WTC11 (cell line): Measurements from ENCODE around the gene OCA2. TPM values are rescaled to one million over a fixed set of nuclear protein-coding genes. Genes with fewer than 3 reads are reported as not detected.

Experiments
- ATAC-seq: fragments of 200-7000 bp; cut with Tn5 transposase; 2 replicates; pipeline ENCODE4 v1.10.0; 2021; ENCODE audit warnings: mild to moderate bottlenecking, moderate library complexity
- CTCF ChIA-PET: fragments of 300-600 bp; sonication (Branson Sonifier 250); formaldehyde crosslinking; loops from one replicate; lab custom pipeline; 2021; ENCODE audit warnings: antibody characterized with exemption; lab: Charles Lee
- POLR2A ChIA-PET: fragments of 350-600 bp; sonication (Branson Sonifier 250); formaldehyde crosslinking; loops from one replicate; lab custom pipeline; 2021; ENCODE audit warnings: antibody characterized with exemption; lab: Charles Lee
- DNase-seq: peaks from one replicate; pipeline ENCODE4 v3.0.0; 2021; ENCODE audit warnings: low spot score
- H3K27ac Mint-ChIP-seq: 2 replicates; pipeline ENCODE4 v1.8.0; 2021; ENCODE audit warnings: mixed read lengths
- H3K27me3 Mint-ChIP-seq: 2 replicates; pipeline ENCODE4 v1.8.0; 2021; ENCODE audit warnings: low read depth, mild to moderate bottlenecking, moderate library complexity, mixed read lengths
- H3K36me3 Mint-ChIP-seq: 2 replicates; pipeline ENCODE4 v1.8.0; 2021; ENCODE audit warnings: mixed read lengths
- H3K4me1 Mint-ChIP-seq: 2 replicates; pipeline ENCODE4 v1.8.0; 2022; ENCODE audit warnings: mixed read lengths
- H3K4me3 Mint-ChIP-seq: 2 replicates; pipeline ENCODE4 v1.8.0; 2021; ENCODE audit warnings: mild to moderate bottlenecking, moderate library complexity, mixed read lengths
- H3K9me3 Mint-ChIP-seq: 2 replicates; pipeline ENCODE4 v1.8.0; 2021; ENCODE audit warnings: mixed read lengths
- AR ChIP-seq: fragments of 250-450 bp; sonication (Bioruptor Pico); IDR thresholded peaks from 2 replicates; pipeline ENCODE4 v1.9.0; 2021; ENCODE audit warnings: mild to moderate bottlenecking
- ATF1 ChIP-seq: sonication (generic); formaldehyde crosslinking; IDR thresholded peaks from 2 replicates; pipeline ENCODE4 v1.8.1; 2023; ENCODE audit warnings: mild to moderate bottlenecking, moderate library complexity, missing genetic modification reagents
- ATF6 ChIP-seq: sonication (generic); formaldehyde crosslinking; IDR thresholded peaks from 2 replicates; pipeline ENCODE4 v1.8.1; 2023; ENCODE audit warnings: mild to moderate bottlenecking, missing genetic modification reagents
- CREB1 ChIP-seq: sonication (generic); formaldehyde crosslinking; IDR thresholded peaks from 2 replicates; pipeline ENCODE4 v1.8.0; 2023; ENCODE audit warnings: mild to moderate bottlenecking, missing genetic modification reagents
- E2F4 ChIP-seq: sonication (generic); formaldehyde crosslinking; IDR thresholded peaks from 2 replicates; pipeline ENCODE4 v1.8.1; 2022; ENCODE audit warnings: low read depth, mild to moderate bottlenecking, moderate library complexity, missing genetic modification reagents, borderline replicate concordance
- FOXJ3 ChIP-seq: sonication (generic); formaldehyde crosslinking; IDR thresholded peaks from 2 replicates; pipeline ENCODE4 v1.9.0; 2021; ENCODE audit warnings: missing genetic modification reagents, mild to moderate bottlenecking, borderline replicate concordance
- FOXK1 ChIP-seq: sonication (generic); formaldehyde crosslinking; IDR thresholded peaks from 2 replicates; pipeline ENCODE4 v1.8.0; 2022; ENCODE audit warnings: mild to moderate bottlenecking, moderate library complexity, missing genetic modification reagents
- MLX ChIP-seq: sonication (generic); formaldehyde crosslinking; IDR thresholded peaks from 2 replicates; pipeline ENCODE4 v1.8.1; 2023; ENCODE audit warnings: mild to moderate bottlenecking, missing genetic modification reagents, moderate library complexity
- MXD4 ChIP-seq: fragments of 250-450 bp; sonication (Bioruptor Pico); IDR thresholded peaks from 2 replicates; pipeline ENCODE4 v1.8.0; 2021; ENCODE audit warnings: mild to moderate bottlenecking, moderate library complexity, borderline replicate concordance
- MYBL2 ChIP-seq: sonication (generic); formaldehyde crosslinking; IDR thresholded peaks from 2 replicates; pipeline ENCODE4 v1.8.1; 2023; ENCODE audit warnings: mild to moderate bottlenecking, moderate library complexity, missing genetic modification reagents
- OVOL2 ChIP-seq: fragments of 250-450 bp; sonication (Bioruptor Pico); IDR thresholded peaks from 2 replicates; pipeline ENCODE4 v1.9.0; 2021; ENCODE audit warnings: mild to moderate bottlenecking, borderline replicate concordance
- SMAD4 ChIP-seq: sonication (generic); formaldehyde crosslinking; IDR thresholded peaks from 2 replicates; pipeline ENCODE4 v1.8.0; 2022; ENCODE audit warnings: mild to moderate bottlenecking, missing genetic modification reagents
- TCF7 ChIP-seq: sonication (generic); formaldehyde crosslinking; IDR thresholded peaks from 2 replicates; pipeline ENCODE4 v1.8.0; 2022; ENCODE audit warnings: mild to moderate bottlenecking, low read depth, missing genetic modification reagents, moderate library complexity
- TEAD1 ChIP-seq: sonication (generic); formaldehyde crosslinking; IDR thresholded peaks from 2 replicates; pipeline ENCODE4 v1.8.0; 2022; ENCODE audit warnings: mild to moderate bottlenecking, missing genetic modification reagents
- USF2 ChIP-seq: sonication (generic); formaldehyde crosslinking; IDR thresholded peaks from 2 replicates; pipeline ENCODE4 v1.8.1; 2023; ENCODE audit warnings: mild to moderate bottlenecking, missing genetic modification reagents, moderate library complexity
- ZBTB21 ChIP-seq: sonication (generic); formaldehyde crosslinking; IDR thresholded peaks from 2 replicates; pipeline ENCODE4 v1.8.1; 2023; ENCODE audit warnings: mild to moderate bottlenecking, missing genetic modification reagents, borderline replicate concordance
- ZNF219 ChIP-seq: sonication (generic); formaldehyde crosslinking; IDR thresholded peaks from 2 replicates; pipeline ENCODE4 v1.8.0; 2023; ENCODE audit warnings: missing genetic modification reagents, mild to moderate bottlenecking, borderline replicate concordance
- ZNF317 ChIP-seq: sonication (generic); formaldehyde crosslinking; IDR thresholded peaks from 2 replicates; pipeline ENCODE4 v1.8.1; 2023; ENCODE audit warnings: low read depth, mild to moderate bottlenecking, moderate library complexity, missing genetic modification reagents, borderline replicate concordance
- ZNF396 ChIP-seq: fragments of 250-450 bp; sonication (Bioruptor Pico); IDR thresholded peaks from 2 replicates; pipeline ENCODE4 v1.8.0; 2021; ENCODE audit warnings: mild to moderate bottlenecking, moderate library complexity, borderline replicate concordance
- ZNF416 ChIP-seq: fragments of 250-450 bp; sonication (Bioruptor Pico); IDR thresholded peaks from 2 replicates; pipeline ENCODE4 v1.9.0; 2021; ENCODE audit warnings: mild to moderate bottlenecking, inconsistent platforms
- ZNF512 ChIP-seq: sonication (generic); formaldehyde crosslinking; IDR thresholded peaks from 2 replicates; pipeline ENCODE4 v1.8.1; 2022; ENCODE audit warnings: missing genetic modification reagents, borderline replicate concordance
- total RNA-seq: library from RNA; stranded (reverse); gene quantifications from 3 replicates; pipeline ENCODE4 v1.2.3, GENCODE V29; 2021
- TF ChIP-seq, protein P1 (sequence below): fragments of 250-450 bp; sonication (Bioruptor Pico); IDR thresholded peaks from 2 replicates; pipeline ENCODE4 v1.9.0; 2021; ENCODE audit warnings: moderate library complexity, mild to moderate bottlenecking, inconsistent platforms, borderline replicate concordance

OCA2 gene
- total RNA-seq, 1 experiment from 2014 or later = 0.39 TPM

- no peak for TF ChIP-seq ZNF219
- TF ChIP-seq ZBTB21 (CRISPR knock-in tag) = no peak
- no peak for TF ChIP-seq ZNF317
- TF ChIP-seq FOXJ3 (CRISPR knock-in tag) = no peak
- peaks cover 9% of the 10 kb centered on the region for H3K36me3 Mint-ChIP-seq
- H3K27ac Mint-ChIP-seq = no peak overlapping the region
- no peaks in the 10 kb centered on the region for H3K27me3 Mint-ChIP-seq
- POLR2A ChIA-PET = no interaction called here
- CTCF ChIA-PET = no interaction called here
- ATAC-seq = no peak
- DNase-seq = no peak
- no peak overlapping the region for H3K4me3 Mint-ChIP-seq
- no peaks in the 10 kb centered on the region for H3K4me1 Mint-ChIP-seq
- H3K9me3 Mint-ChIP-seq = peaks cover 16% of the 10 kb centered on the region
Observed at GRCh38 chr15:27820232-27820631, 278.9 kb downstream of the OCA2 start.

GRCh38 chr15:27817258-27817657 is 281.9 kb downstream of the OCA2 start:
- CTCF ChIA-PET = interaction anchor here (0.9 kb wide), 1 partner anchor 204 kb away, joined by 3 read pairs; no protein-coding TSS in a partner anchor
- peaks cover 16% of the 10 kb centered on the region for H3K9me3 Mint-ChIP-seq
- H3K4me3 Mint-ChIP-seq = no peak overlapping the region
- H3K27ac Mint-ChIP-seq = no peak overlapping the region
- ATAC-seq (no peak), DNase-seq (no peak)
- TF ChIP-seq, protein P1, sequence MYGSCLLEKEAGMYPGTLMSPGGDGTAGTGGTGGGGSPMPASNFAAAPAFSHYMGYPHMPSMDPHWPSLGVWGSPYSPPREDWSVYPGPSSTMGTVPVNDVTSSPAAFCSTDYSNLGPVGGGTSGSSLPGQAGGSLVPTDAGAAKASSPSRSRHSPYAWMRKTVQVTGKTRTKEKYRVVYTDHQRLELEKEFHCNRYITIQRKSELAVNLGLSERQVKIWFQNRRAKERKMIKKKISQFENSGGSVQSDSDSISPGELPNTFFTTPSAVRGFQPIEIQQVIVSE (CRISPR knock-in tag) = no peak
- TF ChIP-seq FOXK1 (CRISPR knock-in tag) (no peak), AR (CRISPR knock-in tag) (no peak), MLX (no peak), TCF7 (CRISPR knock-in tag) (no peak), ZNF512 (CRISPR knock-in tag) (no peak), ZNF416 (CRISPR knock-in tag) (no peak), ZNF396 (CRISPR knock-in tag) (no peak), ZNF317 (no peak), SMAD4 (CRISPR knock-in tag) (no peak), ZNF219 (no peak), TEAD1 (CRISPR knock-in tag) (no peak), OVOL2 (CRISPR knock-in tag) (no peak), ATF1 (CRISPR knock-in tag) (no peak), CREB1 (CRISPR knock-in tag) (no peak), E2F4 (CRISPR knock-in tag) (no peak), MXD4 (CRISPR knock-in tag) (no peak), MYBL2 (CRISPR knock-in tag) (no peak), ATF6 (CRISPR knock-in tag) (no peak), USF2 (CRISPR knock-in tag) (no peak)
- H3K4me1 Mint-ChIP-seq = no peaks in the 10 kb centered on the region
- H3K27me3 Mint-ChIP-seq = no peaks in the 10 kb centered on the region
- peaks cover 9% of the 10 kb centered on the region for H3K36me3 Mint-ChIP-seq
- POLR2A ChIA-PET = no interaction called here
